HG02610 (cell line): ENCODE data around the gene ATP8B4.
"Not testable (repeated sequence)": the region's sequence is repeated elsewhere in the genome, so short reads cannot be mapped to it uniquely, and the experiment has no call there.

Experiments
- ATAC-seq: cut with Tn5 transposase; IDR thresholded peaks from one replicate; pipeline ENCODE4 v1.9.1; 2021; ENCODE audit warnings: mild to moderate bottlenecking, moderate library complexity; ENCODE audit not compliant: unreplicated experiment

ATP8B4 gene

GRCh38 chr15:50141856-50142255, 22.8 kb upstream of the ATP8B4 start:
- no peak for ATAC-seq

GRCh38 chr15:50140983-50141382, 21.9 kb upstream of the ATP8B4 start:
- ATAC-seq: no peak

- ATAC-seq: no peak
These were observed 21.1 kb upstream of the ATP8B4 start for GRCh38 chr15:50140098-50140497.

- no peak for ATAC-seq
These were observed 19.4 kb upstream of the ATP8B4 start for GRCh38 chr15:50138391-50138790.

- no peak for ATAC-seq
These were observed 18.9 kb upstream of the ATP8B4 start for GRCh38 chr15:50137893-50138292.

GRCh38 chr15:50137330-50137761, 18.3 kb upstream of the ATP8B4 start:
- ATAC-seq: no peak

GRCh38 chr15:50135031-50135551, 16.1 kb upstream of the ATP8B4 start:
- peak; percentile 89 for ATAC-seq

- peak; percentile 86 for ATAC-seq
These were observed 15.5 kb upstream of the ATP8B4 start for GRCh38 chr15:50134524-50135024.

GRCh38 chr15:50132251-50132984, 13.4 kb upstream of the ATP8B4 start:
- not testable (repeated sequence) for ATAC-seq

- ATAC-seq: no peak
These were observed 12.6 kb upstream of the ATP8B4 start for GRCh38 chr15:50131617-50132016.

GRCh38 chr15:50128266-50128665, 9.2 kb upstream of the ATP8B4 start:
- no peak for ATAC-seq

- no peak for ATAC-seq
These were observed 8.3 kb upstream of the ATP8B4 start for GRCh38 chr15:50127255-50127777.

- no peak for ATAC-seq
These were observed 7.0 kb upstream of the ATP8B4 start for GRCh38 chr15:50126072-50126471.

- no peak for ATAC-seq
These were observed 5.6 kb upstream of the ATP8B4 start for GRCh38 chr15:50124631-50125030.

GRCh38 chr15:50123861-50124557, 5.0 kb upstream of the ATP8B4 start:
- no peak for ATAC-seq

- no peak for ATAC-seq
These were observed 1.7 kb upstream of the ATP8B4 start for GRCh38 chr15:50120729-50121128.

- no peak for ATAC-seq
These were observed 1.5 kb downstream of the ATP8B4 start for GRCh38 chr15:50117431-50118027.

- ATAC-seq: no peak
These were observed 2.6 kb downstream of the ATP8B4 start for GRCh38 chr15:50116477-50116876.

GRCh38 chr15:50113992-50114780, 4.8 kb downstream of the ATP8B4 start:
- no peak for ATAC-seq

GRCh38 chr15:50113187-50113505, 5.9 kb downstream of the ATP8B4 start:
- peak; percentile 37 for ATAC-seq
